HG03378 (cell line): ENCODE measurements around the gene DCDC2.
"Not testable (repeated sequence)": the region's sequence is repeated elsewhere in the genome, so short reads cannot be mapped to it uniquely, and the experiment has no call there.

Experiments
- ATAC-seq: cut with Tn5 transposase; IDR thresholded peaks from one replicate; pipeline ENCODE4 v1.9.1; 2021; ENCODE audit warnings: mild to moderate bottlenecking, moderate library complexity; ENCODE audit not compliant: unreplicated experiment

DCDC2 gene

DNA sequence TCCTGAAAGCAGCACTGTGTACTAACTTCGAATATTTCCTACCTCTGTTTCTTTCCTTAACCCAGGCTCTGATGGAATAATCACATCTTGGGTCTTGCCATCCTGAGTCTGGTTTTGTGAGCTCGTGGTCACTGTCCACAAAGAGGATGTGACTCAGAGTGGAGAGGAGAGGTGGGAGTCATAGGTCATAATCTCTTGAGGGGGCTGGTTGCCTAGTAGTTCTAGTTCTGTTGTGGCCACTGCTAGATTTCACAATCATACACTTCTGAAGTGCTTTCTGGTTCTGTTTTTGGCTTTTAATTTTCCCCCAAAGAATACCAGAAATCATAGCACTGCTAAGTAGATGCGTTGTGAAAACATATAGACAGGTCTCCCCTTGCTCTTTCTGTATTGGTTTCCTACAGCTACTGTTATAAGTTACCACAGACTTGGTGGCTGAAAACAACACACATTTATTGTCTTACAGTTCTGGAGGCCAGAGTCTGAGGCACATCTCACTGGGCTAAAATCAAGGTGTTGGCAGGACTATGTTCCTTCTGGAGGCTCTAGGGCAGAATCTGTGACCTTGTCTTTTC, 129.1 kb downstream of the DCDC2 start:
- no peak for ATAC-seq

DNA sequence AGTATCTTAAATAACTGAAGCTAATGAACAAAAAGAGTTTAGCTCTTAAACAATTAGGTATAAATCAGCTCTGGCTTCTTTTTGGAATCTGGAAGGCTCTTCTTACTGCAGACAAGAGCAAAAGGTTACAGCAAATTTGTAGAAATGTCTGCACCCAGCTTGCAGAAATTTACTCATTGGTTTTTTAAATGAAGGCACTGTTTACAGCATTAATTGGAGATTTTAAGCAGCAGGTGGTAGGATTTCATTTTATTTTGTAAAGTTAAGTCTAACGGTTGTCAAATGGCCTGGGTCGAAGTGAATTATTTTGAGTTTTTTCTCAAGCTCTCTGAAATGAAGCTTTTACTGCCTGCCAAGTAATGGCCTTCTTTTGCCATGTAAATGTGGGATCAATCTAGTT, 129.7 kb downstream of the DCDC2 start:
- no peak for ATAC-seq

DNA sequence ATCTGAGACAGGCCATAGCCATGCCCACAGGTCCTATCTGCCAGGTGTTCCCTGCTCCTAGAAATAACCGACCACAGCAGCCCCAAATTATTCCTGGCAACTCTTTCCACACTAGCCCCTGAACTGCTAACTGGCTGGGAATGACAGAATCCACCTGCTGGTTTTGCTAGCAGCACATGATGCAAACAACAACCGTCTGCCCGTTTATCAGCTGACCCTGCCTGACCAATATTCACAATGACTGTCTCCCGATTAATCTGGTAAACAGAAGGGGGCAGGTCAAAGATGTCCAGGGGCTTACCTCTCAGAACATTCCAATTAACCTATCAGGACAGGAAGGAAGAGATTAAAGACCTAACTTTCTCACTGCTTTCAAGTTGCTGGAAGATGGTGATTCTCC, 130.3 kb downstream of the DCDC2 start:
- ATAC-seq, result no peak

DNA sequence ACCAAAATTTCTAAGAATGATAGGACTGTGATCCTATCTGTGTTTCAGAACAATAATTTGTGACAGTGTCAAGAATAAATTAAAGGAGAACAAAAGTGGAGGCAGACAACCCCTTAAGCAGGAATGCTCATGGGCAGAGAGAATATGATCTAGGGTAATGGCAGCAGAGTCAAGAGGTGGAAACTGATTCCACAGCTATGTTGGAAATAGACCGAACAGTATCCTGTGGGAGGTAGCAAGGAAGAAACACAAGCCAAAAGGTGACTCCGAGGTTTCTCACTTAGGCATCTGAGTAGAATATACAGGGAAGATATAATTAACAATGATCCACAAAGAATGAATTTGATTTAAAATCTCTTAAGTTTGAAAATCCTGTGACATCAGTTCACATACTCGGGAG, 131.3 kb downstream of the DCDC2 start:
- ATAC-seq, result no peak

DNA sequence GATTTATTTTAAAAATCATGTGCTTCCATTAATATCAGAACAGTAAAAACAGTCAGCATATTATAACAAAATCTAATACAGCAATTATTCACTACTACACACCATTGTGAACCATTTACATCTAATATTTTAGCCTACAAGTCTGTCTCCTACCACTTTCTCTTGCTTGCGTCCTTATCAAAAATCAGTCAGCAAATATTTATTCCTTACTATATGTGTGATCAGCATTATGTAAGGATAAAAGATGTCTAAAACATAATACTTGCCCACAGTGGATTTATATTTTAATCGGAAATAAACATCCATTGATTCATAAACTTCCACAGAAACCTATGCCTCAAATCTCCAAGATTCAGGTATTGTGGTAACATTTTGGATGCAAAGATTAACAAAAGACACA, 132.0 kb downstream of the DCDC2 start:
- ATAC-seq, result no peak

DNA sequence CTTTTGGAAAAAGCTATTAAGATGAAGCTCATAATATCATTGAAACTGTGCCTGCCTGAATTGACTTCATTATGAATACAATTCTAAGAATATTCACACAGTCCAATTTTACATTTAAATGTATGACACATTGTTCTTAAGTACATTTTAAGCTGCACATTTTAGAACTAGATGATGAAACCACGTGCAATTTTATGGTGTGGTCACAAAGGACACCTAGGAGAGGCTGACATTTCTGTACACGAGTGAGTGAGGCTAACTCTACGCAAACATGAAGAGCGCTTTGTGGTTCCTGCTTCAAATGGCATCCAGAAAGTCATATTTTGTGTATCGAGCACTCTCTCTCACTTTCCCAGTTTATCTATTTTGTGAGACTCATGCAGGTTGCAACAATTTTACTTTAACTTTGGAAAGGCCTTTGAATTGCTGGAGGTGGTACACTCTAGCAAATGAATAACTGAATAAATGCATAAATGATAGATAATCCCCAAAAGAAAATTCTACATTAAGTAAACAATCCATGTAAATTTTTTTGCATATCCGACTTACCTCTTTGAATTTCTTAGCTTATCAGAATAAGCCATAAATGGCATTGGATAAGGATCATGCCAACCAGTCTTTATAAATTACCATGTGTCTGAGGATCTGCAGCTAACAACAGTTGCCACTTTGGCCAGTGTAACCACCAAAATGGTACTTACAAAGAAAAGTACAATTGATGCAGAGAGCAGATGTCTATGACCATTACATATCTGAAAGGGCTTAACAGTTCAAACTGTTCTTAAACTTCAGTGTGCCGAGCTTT, 134.5 kb downstream of the DCDC2 start:
- no peak for ATAC-seq

DNA sequence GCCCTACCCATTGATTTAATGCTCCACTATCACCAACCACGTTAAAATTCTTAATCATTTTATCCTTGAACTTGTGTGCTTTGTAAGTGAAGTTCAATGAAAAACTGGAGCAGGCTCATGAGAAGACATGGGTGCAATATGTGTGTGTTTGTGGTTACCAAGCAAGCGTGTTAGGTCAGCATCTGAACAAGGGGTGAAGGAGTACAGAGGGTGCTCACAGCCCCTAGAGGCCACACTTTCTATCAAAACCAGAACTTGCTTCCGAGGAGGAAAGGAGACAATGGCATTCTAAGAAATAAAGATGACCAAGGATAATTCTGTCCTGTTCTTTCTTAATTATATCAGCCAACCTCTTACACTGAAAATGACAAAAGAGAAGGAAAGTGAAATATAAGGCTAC, 138.2 kb downstream of the DCDC2 start:
- no peak for ATAC-seq

DNA sequence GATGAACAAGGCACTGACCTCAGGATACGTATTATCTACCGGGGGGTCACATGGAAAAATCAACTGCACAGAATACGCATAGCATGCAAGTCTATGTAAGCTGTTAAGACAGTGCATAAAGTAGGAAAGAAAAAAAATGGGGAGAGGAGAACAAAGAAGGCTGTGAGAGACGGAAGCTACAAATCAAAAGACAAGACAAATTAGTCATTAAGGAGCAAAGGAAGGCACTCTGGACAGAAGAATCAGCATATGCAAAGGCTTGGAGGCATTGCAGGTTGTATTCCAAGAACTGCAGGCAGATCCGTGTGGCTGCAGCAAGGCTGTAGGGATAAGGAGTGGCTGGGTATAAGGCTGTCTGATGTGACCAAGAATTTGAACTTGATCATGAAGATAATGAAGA, 142.9 kb downstream of the DCDC2 start:
- ATAC-seq, result no peak

DNA sequence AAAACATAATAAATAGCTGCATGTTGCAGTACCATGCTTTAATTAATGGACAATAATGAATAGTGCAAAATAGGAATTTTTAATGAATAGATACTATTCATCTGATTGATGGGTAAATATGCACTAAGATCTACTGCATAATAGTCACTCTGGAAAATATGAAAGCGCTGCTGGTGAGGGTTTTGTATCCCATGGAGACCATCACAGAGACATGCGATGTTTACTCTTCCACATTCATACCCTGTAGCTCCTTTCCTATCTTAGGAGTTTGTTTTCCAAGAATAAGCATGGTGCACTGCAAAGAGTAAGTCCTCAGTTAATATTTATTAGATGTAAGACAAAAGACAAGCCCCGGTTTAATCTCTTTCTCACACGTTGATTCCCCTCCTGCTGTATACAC, 150.4 kb downstream of the DCDC2 start:
- ATAC-seq, result no peak

DNA sequence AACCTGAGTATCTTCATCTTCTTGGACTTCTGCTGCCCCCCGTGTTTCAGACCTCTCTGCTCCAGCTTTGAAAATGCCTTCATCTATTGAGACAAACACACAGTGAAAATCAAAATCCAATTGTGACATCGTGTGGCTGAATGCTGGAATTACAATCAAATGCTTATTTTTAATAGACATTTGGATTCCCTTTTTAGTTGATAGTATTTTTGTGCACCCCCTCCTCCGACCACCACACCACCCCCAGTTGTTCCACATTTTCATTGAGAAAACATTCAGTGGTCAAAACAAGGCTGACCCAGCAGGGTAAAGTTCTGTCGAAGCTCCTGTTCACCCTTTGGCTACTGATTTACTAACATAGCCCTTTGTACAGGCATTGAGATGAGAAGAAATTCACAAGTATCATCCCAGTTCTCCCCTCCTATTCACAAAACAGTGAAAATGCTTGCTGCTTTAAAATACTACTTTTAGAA, 152.8 kb downstream of the DCDC2 start:
- no peak for ATAC-seq

DNA sequence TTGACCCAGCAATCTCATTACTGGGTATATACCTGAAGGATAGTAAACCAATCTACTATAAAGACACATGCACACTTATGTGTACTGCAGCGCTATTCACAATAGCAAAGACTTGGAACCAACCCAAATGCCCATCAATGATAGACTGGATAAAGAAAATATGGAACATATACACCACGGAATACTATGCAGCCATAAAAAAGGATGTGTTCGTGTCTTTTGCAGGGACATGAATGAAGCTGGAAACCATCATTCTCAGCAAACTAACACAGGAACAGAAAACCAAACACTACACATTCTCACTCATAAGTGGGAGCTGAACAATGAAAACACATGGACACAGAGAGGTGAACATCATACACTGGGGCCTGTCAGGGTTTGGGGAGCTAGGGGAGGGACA, 153.7 kb downstream of the DCDC2 start:
- ATAC-seq, result not testable (repeated sequence)

DNA sequence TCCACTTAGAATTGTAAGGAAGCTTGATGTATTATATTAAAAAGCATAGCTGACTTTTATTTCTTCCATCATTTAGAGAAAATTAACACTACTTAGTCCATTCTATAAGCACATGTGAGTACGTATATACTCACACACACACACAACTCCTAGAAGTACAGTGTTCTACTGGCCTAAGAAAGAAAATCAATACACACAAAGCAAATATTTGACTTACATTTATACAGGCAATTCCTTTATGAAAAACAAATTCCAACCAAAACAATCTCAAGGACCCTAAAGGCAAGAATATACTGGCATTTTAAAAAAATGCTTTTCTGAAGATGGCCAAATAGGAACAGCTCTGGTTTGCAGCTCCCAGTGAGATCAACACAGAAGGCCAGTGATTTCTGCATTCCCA, 160.0 kb downstream of the DCDC2 start:
- no peak for ATAC-seq

DNA sequence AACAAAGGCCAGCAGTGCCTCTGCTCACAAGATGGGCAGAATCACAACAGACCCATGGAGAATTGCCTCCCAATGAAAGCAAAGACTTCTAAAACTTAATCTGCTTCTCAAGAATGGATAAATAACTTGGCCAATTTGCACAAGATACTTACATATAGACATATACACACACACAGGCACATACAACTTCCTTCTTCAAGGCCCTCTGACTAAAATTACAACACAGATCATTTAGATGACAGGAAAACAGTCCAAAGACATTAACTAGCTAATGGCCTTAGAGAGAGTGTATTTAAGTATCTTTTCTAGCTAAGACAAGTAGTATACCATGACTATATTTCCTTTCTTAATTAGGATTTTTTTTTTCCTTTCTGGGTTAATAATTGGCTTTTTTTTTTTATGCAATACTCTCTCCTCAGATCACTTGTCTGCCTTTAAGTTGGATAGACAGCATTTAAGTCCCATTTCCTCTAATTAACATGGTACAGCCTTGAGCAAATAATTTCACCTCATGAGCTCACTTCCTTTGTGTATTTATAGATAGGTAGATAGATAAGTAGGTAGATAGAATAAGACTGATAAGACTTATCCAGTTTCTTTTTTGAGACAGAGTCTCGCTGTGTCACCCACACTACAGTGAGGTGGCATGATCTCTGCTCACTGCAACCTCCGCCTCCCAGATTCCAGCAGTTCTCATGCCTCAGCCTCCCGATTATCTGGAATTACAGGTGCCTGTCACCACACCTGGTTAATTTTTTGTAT, 161.8 kb downstream of the DCDC2 start:
- ATAC-seq, result no peak

DNA sequence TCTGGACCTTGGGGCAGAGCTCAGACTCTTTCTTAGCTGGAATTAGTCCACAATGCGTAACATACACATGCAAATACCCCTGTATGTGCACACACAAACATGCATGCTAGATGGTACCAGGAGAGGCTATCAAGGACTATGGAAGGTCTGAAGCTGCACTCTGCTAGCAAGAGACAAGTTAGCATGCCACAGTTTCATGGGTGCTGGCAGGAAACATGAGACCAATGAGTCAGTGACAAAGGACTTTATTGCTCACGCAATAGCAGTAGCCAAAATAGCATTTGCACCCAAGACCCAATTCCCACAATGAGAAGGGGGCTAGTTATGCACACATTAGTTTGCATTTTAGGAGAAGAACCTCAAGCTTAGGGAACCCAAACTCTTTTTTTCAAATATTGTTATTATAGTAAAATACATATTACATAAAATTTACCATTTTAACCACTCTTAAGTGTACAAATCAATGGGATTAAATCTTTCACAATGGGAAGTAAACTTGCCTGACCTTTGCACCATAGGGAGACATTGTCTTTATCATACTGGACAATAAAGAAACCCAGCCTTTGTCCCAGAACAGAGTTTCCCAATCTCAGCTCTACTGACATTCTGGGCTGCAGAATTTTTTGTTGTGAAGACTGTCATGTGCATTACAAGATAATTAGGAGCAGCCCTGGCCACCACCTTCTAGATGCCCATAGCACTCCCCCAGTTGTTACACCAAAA, 162.7 kb downstream of the DCDC2 start:
- no peak for ATAC-seq

DNA sequence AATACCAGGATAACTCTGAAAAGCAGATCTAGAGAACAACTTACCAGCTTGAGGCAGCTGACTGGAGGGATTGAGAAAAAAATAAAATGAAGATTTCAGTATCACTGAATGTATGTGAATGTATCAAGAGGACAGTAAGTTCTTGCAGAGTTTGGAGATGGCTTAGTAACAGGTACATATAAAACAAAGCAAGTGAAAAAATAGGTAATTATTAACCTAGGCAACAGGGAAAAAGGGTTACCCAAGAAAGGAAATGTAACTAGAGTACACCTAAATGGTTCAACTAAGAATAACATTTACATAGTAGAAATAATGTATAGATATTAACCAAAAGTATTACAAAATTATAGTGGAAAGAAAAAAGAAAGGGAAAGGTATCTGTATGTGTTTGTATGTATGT, 164.5 kb downstream of the DCDC2 start:
- ATAC-seq, result no peak

DNA sequence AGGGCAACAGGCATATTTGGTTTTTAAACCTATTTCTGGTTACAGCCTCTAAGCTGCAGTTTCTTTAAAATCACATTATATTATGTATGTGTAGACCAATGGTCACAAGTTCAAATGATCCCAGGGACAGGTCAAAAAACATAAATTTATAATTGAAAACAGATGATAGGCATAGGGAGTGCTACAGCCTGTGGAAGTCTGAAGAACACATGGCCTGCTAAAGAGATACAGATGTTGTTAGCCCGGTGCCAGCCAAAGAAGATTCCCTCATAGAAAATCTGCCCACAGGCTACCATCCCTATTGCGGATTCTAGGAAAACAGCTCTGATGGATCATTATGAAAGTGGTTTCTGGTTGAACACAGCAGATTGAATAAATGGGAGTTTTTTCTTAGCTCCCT, 166.5 kb downstream of the DCDC2 start:
- ATAC-seq, result no peak

DNA sequence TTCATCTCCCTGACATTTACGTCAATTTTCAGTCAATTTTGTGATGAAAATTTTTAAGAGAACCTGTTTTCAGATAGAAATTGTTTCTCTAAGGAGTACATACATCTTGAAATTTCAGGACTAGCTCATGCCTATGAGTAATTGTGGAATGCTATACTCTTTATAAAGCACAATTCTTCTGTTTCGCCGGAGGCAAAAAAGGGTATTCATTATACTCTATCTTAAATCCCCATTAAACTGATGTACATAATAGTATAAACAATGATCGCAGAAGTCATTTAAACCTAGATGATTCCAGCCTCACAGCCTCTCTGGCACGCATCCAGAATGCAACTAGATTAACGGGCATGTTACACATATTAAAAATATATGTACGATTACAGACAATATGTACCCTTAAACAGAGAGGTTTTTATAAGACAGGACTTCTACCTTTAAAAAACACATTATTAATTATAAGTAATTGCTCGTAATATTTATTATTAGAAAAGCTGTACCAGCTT, 169.2 kb downstream of the DCDC2 start:
- no peak for ATAC-seq

DNA sequence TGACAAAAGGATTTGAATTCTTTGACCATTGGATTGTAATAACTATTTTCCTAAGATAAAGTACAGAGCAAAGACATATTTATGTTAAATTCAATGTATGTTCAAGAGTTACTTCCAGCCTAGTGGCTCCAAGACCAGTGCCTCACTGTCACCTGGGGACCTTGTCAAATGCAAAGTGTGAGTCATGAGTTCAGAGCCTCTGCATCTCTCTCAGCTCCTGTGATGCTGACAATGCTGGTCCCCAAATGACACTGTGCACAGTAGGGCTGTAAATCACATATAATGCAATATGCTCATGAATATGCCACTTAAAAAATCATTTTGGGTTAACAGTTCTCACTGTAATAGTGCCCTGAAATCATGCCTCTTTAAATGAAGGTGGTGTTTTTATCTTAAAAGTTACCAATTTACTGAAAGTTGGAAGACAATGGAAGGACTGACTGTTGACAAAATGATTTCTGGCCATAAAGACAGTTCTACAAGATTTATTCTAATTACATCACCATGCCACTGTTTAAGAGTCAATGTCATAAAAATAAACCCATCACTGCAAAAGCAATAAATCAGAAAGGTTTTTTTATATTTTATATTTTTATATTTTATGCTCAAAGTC, 169.8 kb downstream of the DCDC2 start:
- no peak for ATAC-seq

DNA sequence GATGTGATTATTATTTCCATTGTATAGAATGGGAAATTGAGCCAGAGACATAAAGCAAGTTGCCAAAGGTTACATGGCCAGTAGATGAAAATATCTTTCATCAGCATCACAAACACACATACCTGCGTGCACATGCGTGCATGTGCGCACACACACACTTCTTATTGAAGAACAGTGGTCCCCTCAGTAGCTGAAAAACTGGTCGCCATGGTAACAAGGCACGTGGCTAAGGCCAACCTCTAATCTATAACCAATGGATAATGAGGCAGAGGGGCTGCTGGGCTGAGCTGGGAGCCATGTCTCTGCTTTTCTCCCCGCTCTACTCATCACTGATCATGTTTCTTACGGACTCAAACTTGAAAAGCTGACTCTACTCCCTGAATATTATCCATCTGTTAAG, 171.5 kb downstream of the DCDC2 start:
- no peak for ATAC-seq

DNA sequence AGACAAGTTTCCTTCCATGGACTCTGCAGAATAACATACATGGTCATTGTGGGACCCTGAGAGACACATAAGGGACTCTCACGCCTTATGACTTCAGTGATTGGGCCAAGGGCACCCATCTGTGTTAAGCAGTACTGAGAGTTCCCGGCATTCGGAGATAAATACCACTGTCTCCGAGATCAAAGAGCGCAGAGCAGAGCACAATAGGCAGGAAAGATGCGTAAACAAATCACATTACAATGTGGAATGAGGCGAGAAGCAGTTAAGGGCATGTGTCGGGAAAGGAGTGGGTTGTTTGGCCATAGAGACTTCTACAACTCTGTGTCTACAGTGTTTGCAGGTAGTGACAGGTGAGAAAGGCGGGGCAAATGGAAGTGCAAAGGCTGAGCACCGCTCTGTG, 174.3 kb downstream of the DCDC2 start:
- no peak for ATAC-seq

DNA sequence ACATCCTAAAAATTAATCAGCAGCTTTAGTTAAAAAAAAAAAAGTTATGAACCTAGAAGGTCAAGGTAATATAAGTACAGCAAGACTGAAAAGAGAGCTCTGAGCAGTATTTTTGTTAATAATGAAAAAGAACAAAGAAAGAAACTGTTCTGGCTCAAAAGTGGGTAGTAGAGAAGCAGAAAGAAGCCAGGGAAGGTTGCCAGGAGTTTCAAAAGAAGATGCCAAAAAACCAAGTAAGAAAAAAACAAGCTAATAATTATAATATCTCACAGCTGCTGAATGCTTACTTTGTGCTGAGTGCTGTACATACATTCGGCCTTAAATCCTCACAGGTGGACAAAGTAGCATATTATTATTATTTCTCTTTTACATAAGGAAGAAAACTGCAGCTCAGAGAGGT, 200.0 kb downstream of the DCDC2 start:
- no peak for ATAC-seq
